T-helper 1 cell treated with Interleukin-12 subunit alpha and Interleukin-12 subunit beta and Interleukin-4 antibody, amounts not matched to agents 30 μg/mL and 1 μg/mL, for 36 hours (primary cell): Measurements from ENCODE around the gene PRKAR2A.
"Not testable (repeated sequence)": the region's sequence is repeated elsewhere in the genome, so short reads cannot be mapped to it uniquely, and the experiment has no call there.

Experiments
- H3K27ac Mint-ChIP-seq: one replicate; pipeline ENCODE4 v1.8.0; 2021; ENCODE audit warnings: mild to moderate bottlenecking, mixed read lengths
- H3K27me3 Mint-ChIP-seq: one replicate; pipeline ENCODE4 v1.8.0; 2021; ENCODE audit warnings: low read depth, mixed read lengths
- H3K36me3 Mint-ChIP-seq: one replicate; pipeline ENCODE4 v1.8.0; 2021; ENCODE audit warnings: low read depth, mixed read lengths
- H3K4me1 Mint-ChIP-seq: one replicate; pipeline ENCODE4 v1.8.0; 2021; ENCODE audit warnings: low read depth, mixed read lengths
- H3K4me3 Mint-ChIP-seq: one replicate; pipeline ENCODE4 v1.8.0; 2021; ENCODE audit warnings: mild to moderate bottlenecking, moderate library complexity, mixed read lengths
- H3K9me3 Mint-ChIP-seq: one replicate; pipeline ENCODE4 v1.8.0; 2021; ENCODE audit warnings: mixed read lengths

The PRKAR2A gene

GRCh38 chr3:48776854-48777253 is 70.8 kb downstream of the PRKAR2A start:
- H3K4me3 Mint-ChIP-seq: no peak overlapping the region
- H3K4me1 Mint-ChIP-seq: no peaks in the 10 kb centered on the region
- H3K27ac Mint-ChIP-seq: no peak overlapping the region
- peaks cover 10% of the 10 kb centered on the region for H3K36me3 Mint-ChIP-seq
- H3K9me3 Mint-ChIP-seq: no peaks in the 10 kb centered on the region
- no peaks in the 10 kb centered on the region for H3K27me3 Mint-ChIP-seq

GRCh38 chr3:48770192-48770502 is 77.5 kb downstream of the PRKAR2A start:
- H3K4me1 Mint-ChIP-seq: peaks cover 3% of the 10 kb centered on the region
- H3K27ac Mint-ChIP-seq: no peak overlapping the region

GRCh38 chr3:48765376-48765775 is 82.3 kb downstream of the PRKAR2A start:
- Mint-ChIP-seq H3K27ac (no peak overlapping the region), H3K36me3 (peaks cover 13% of the 10 kb centered on the region), H3K9me3 (no peaks in the 10 kb centered on the region), H3K27me3 (no peaks in the 10 kb centered on the region), H3K4me3 (no peak overlapping the region), H3K4me1 (peaks cover 2% of the 10 kb centered on the region)

More at GRCh38 chr3:48770192-48770502, 77.5 kb downstream of the PRKAR2A start:
- Mint-ChIP-seq H3K4me3 (no peak overlapping the region), H3K27me3 (no peaks in the 10 kb centered on the region), H3K36me3 (peaks cover 18% of the 10 kb centered on the region), H3K9me3 (no peaks in the 10 kb centered on the region)

- no peak overlapping the region for H3K27ac Mint-ChIP-seq
- H3K36me3 Mint-ChIP-seq: peaks cover 11% of the 10 kb centered on the region
- H3K4me1 Mint-ChIP-seq: no peaks in the 10 kb centered on the region
- H3K27me3 Mint-ChIP-seq: no peaks in the 10 kb centered on the region
- H3K9me3 Mint-ChIP-seq: no peaks in the 10 kb centered on the region
- H3K4me3 Mint-ChIP-seq: no peak overlapping the region
Measured at GRCh38 chr3:48762816-48763215, 84.9 kb downstream of the PRKAR2A start.

DNA sequence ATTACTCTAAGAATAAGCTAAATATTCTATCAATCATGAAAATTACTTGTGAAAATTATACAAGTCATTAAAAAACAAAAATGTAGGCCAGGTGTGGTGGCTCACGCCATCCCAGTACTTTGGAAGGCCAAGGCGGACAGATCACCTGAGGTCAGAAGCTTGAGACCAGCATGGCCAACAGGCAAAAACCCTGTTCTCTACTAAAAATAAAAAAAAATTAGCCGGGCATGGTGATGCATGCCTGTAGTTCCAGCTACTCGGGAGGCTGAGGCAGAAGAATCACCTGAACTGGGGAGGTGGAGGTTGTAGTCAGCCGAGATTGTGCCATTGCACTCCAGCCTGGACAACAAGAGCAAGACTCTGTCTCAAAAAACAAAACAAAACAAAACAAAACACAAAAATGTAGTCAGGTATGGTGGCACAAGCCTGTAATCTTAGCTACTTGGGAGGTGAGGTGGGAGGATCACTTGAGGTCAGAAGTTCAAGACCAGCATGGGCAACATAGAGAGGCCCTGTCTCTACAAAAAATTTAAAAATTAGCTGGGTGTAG is 87.6 kb downstream of the PRKAR2A start:
- not testable (repeated sequence) for H3K27me3 Mint-ChIP-seq, H3K36me3 Mint-ChIP-seq, H3K27ac Mint-ChIP-seq, H3K4me1 Mint-ChIP-seq, H3K4me3 Mint-ChIP-seq, H3K9me3 Mint-ChIP-seq

GRCh38 chr3:48759531-48759930 is 88.1 kb downstream of the PRKAR2A start:
- not testable (repeated sequence) for H3K27me3 Mint-ChIP-seq, H3K9me3 Mint-ChIP-seq, H3K4me3 Mint-ChIP-seq, H3K4me1 Mint-ChIP-seq, H3K36me3 Mint-ChIP-seq, H3K27ac Mint-ChIP-seq

DNA sequence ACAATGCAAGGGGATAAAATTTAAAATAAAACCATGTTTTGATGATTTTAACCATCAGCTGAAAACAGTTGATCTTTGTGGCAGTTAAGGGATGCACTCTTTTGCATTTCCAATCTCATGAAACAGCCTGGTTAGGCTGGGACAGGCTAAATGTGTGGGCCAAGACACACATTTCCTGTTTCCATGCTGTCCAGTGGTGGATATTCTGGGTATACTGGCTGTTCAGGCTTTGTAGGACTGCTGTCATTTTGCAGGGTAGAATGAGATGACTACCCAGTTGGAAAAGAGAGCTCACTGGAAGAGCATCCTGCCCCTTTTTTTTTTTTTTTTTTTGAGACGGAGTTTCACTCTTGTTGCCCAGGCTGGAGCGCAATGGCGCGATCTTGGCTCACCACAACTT is 88.6 kb downstream of the PRKAR2A start:
- Mint-ChIP-seq H3K9me3 (no peaks in the 10 kb centered on the region), H3K4me3 (no peak overlapping the region), H3K27ac (no peak overlapping the region), H3K27me3 (no peaks in the 10 kb centered on the region), H3K36me3 (peaks cover 3% of the 10 kb centered on the region), H3K4me1 (no peaks in the 10 kb centered on the region)

- Mint-ChIP-seq H3K27me3 (no peaks in the 10 kb centered on the region), H3K36me3 (peaks cover 2% of the 10 kb centered on the region), H3K9me3 (no peaks in the 10 kb centered on the region), H3K4me3 (no peak overlapping the region), H3K27ac (no peak overlapping the region), H3K4me1 (no peaks in the 10 kb centered on the region)
Measured at GRCh38 chr3:48756640-48757039, 91.0 kb downstream of the PRKAR2A start.

DNA sequence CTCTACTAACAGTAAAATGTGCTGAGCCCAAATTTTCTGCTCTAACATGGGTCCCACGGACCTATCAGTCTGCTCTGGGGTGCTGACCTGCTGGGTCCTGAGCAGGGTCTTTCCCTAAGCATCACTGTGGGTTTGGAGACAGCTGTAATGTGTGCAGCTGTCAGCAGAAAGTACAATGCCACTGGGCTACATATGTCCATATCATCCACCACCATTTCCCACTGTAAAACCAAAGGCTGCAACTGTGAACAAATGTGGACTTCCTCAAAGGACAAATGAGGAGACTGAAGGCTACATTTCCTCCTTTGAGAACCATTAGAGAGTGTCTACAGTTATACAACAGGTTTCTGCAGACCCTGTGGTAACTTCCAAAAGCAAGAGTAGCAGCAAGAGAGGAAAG is 96.8 kb downstream of the PRKAR2A start:
- Mint-ChIP-seq H3K36me3 (peaks cover 14% of the 10 kb centered on the region), H3K27me3 (no peaks in the 10 kb centered on the region), H3K9me3 (no peaks in the 10 kb centered on the region), H3K27ac (no peak overlapping the region), H3K4me1 (peaks cover 1% of the 10 kb centered on the region), H3K4me3 (no peak overlapping the region)

DNA sequence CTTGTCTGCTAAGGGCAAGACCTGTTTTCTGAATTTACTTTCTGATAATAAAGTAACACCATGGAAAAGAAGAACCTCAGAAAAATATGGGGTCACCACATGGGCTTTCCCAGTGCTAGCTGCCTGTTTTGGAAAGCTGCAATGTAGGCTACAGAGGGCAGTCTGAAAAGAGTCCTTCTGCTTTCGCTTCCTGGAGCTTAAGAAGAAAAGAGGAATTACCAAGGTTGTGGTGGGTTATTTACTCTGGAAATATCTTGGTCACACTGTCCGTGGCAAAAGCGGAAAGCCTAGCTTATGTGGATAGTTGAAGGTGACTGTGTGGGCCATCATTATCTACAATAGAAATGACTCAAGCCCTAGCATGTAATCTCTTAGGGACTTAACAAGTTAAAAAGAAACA is 98.9 kb downstream of the PRKAR2A start:
- Mint-ChIP-seq H3K4me1 (peaks cover 1% of the 10 kb centered on the region), H3K27me3 (no peaks in the 10 kb centered on the region), H3K27ac (no peak overlapping the region), H3K36me3 (peaks cover 14% of the 10 kb centered on the region), H3K4me3 (no peak overlapping the region), H3K9me3 (no peaks in the 10 kb centered on the region)

DNA sequence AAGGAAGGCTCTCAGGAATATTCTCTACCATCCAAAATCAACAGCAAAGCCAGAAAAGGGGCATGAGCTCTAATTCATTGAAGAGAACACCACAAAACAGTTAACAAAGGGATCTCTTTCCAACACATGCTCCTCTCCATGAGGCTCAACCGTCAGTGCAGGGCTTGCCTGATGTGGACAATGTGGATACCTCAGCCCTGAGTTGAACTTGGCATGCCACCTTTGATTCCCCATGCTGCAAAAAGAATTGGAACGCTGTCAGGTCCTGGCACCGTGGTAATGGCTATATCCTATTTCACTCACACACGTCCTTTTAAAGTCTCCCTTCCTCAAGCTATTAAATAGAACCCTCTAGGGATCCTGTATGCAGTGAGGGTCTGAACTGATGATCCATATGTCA is 100.0 kb downstream of the PRKAR2A start:
- Mint-ChIP-seq H3K27me3 (no peaks in the 10 kb centered on the region), H3K4me1 (peaks cover 1% of the 10 kb centered on the region), H3K27ac (no peak overlapping the region), H3K4me3 (no peak overlapping the region), H3K9me3 (no peaks in the 10 kb centered on the region), H3K36me3 (peaks cover 14% of the 10 kb centered on the region)

DNA sequence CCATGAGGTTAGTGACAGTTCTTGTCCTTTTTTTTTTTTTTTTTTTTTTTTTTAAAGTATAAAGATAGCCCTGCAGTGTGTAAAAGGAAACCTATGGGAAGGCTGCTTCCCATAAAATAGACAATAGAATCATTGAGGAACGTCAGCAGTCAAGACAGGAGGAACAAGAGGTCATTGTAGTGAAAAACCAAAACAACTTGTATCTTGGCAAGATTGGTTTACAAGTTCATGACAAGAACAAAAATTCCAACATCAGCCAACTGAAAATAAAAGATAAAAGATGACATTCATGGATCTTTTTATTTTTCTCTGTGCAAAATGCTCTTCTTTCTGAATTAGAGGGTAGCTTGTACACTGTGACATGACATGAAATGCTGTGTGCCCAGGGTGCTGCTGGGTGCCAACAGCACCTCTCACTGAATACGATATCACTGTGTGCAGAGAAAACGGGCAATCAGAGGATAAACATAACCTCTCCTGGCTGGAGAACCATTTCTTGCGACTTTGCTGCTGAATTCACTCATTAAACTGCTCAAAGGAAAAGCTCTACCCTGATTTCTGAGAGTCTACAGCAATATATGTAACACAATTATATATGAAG is 100.6 kb downstream of the PRKAR2A start:
- no peak overlapping the region for H3K27ac Mint-ChIP-seq
- no peaks in the 10 kb centered on the region for H3K27me3 Mint-ChIP-seq
- no peak overlapping the region for H3K4me3 Mint-ChIP-seq
- H3K4me1 Mint-ChIP-seq: peaks cover 1% of the 10 kb centered on the region
- no peaks in the 10 kb centered on the region for H3K9me3 Mint-ChIP-seq
- H3K36me3 Mint-ChIP-seq: peaks cover 14% of the 10 kb centered on the region

GRCh38 chr3:48743773-48744172 is 103.9 kb downstream of the PRKAR2A start:
- Mint-ChIP-seq H3K36me3 (peaks cover 9% of the 10 kb centered on the region), H3K9me3 (no peaks in the 10 kb centered on the region), H3K27me3 (no peaks in the 10 kb centered on the region), H3K4me3 (no peak overlapping the region), H3K27ac (no peak overlapping the region), H3K4me1 (no peaks in the 10 kb centered on the region)

- not testable (repeated sequence) for H3K9me3 Mint-ChIP-seq, H3K27ac Mint-ChIP-seq, H3K36me3 Mint-ChIP-seq, H3K4me1 Mint-ChIP-seq, H3K27me3 Mint-ChIP-seq, H3K4me3 Mint-ChIP-seq
Measured at GRCh38 chr3:48741226-48741625, 106.4 kb downstream of the PRKAR2A start.

DNA sequence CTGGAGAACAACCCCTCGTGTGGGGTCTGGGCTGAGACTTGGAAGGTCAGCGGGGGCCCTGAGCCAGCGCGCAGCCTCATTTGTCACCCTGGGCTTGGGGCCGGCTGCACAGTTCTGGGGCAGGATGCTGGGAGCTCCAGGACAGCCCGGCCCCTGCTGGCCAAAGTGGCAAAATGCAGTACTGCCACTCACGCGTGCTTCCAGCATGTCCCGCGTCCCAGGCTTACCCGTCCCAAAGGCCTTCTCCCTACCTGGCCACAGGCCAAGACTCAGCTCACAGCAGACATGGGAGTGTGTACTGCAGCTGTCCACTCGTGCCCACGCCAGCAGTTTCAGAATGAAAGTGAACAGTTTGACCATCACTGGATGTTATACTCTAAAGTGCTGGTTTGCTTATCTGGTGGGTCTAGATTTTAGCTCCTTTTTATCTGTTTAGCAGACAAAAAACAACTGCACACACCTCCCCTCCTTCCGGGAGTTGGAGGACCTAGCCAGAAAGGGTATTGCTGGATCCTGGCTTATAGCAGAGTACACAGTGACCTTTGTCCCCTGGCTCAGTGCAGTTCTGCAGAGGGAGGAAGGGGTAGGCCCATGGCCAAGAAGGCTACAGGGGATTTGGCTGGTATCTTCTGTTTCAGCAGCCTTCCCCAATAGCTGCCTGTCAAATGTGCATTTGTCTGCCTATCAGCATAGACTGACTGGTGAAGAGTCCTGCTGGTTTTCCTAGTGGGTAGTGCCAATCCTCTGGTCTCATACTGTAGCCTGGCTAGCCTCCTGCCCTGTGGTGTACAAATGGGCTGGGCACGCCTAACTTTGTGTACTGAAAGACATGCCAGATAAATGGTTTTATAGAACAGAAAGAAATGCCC is 107.5 kb downstream of the PRKAR2A start:
- H3K36me3 Mint-ChIP-seq: no peaks in the 10 kb centered on the region
- H3K27ac Mint-ChIP-seq: no peak overlapping the region
- H3K27me3 Mint-ChIP-seq: no peaks in the 10 kb centered on the region
- H3K4me3 Mint-ChIP-seq: no peak overlapping the region
- H3K4me1 Mint-ChIP-seq: no peaks in the 10 kb centered on the region
- H3K9me3 Mint-ChIP-seq: no peaks in the 10 kb centered on the region
